ENCODE results near the gene CLDN22. TPM values are rescaled to one million over a fixed set of nuclear protein-coding genes. Genes with fewer than 3 reads are reported as not detected.

CLDN22 gene
- total RNA-seq, 1 experiment from 2014 or later = not detected

DNA sequence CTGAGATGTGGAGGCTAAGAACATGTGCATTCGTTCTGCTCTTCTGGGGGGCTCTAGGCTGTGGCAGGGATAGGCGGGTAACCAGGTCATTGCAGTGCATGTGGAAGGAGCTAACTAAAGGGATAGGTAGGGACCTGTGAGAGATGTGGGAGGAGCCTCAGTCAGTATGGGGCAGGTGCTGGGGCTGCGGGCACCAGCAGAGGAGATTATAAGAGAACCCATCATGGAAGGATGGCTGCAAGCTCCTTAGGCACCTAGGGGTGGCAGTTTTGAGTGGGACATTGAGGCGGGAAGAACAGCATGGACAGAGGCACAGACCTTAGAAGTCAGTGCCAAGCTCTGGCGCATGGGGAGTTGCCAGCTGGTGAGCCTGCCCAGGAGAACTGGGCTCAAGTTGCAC lies 7.2 kb downstream of the CLDN22 start:
- no peak overlapping the region for H3K9ac ChIP-seq (ENCODE audit: low read length)
- TF ChIP-seq YY1 (IDR thresholded peaks at IDR 0.05; ENCODE audit: extremely low read depth, insufficient replicate concordance, low read depth, low read length) (no peak), SIN3A (IDR thresholded peaks at IDR 0.05; ENCODE audit: low read depth) (no peak), POLR2AphosphoS5 (IDR thresholded peaks at IDR 0.05; ENCODE audit: low read depth, low read length) (no peak), MAX (IDR thresholded peaks at IDR 0.05) (no peak), TCF7L2 (IDR thresholded peaks at IDR 0.05; ENCODE audit: borderline replicate concordance, extremely low read depth, insufficient read depth, insufficient read length) (no peak), ELF1 (IDR thresholded peaks at IDR 0.05; ENCODE audit: borderline replicate concordance, low read depth) (no peak), SRF (IDR thresholded peaks at IDR 0.05; ENCODE audit: low read depth) (no peak), ZFX (IDR thresholded peaks at IDR 0.05) (no peak), RAD21 (IDR thresholded peaks at IDR 0.05; ENCODE audit: low read depth) (no peak), CBX3 (IDR thresholded peaks at IDR 0.05; ENCODE audit: low read depth) (no peak), EZH2phosphoT487 (IDR thresholded peaks at IDR 0.05; ENCODE audit: borderline replicate concordance) (no peak), EZH2 (IDR thresholded peaks at IDR 0.05) (no peak)
- BruUV-seq (replicated peaks) = no TSS peak
- H3K4me1 ChIP-seq (ENCODE audit: control insufficient read depth in 1 of 2, insufficient read depth in 2 of 2, low read length in 2 of 2) = no peaks in the 10 kb centered on the region
- H3K36me3 ChIP-seq (ENCODE audit: control insufficient read depth in 1 of 2, insufficient read depth in 2 of 2, low read length in 2 of 2) = 0 out of 4 replicates have a peak, but pooled peaks cover 0 to 4% of the 10 kb centered on the region in 2 experiments
- H3K79me2 ChIP-seq (ENCODE audit: insufficient read depth, low read length) = no peaks in the 10 kb centered on the region
- CTCF ChIA-PET = no interaction called here
- H3K27ac ChIP-seq (ENCODE audit: low read depth, low read length) = no peak overlapping the region
- no peak overlapping the region for H3K4me2 ChIP-seq (ENCODE audit: low read length)
- H3K27me3 ChIP-seq (ENCODE audit: insufficient read depth, low read length) = no peaks in the 10 kb centered on the region
- no peaks in the 10 kb centered on the region for H3K9me2 ChIP-seq (ENCODE audit: insufficient read depth)
- intact Hi-C loops (cut with micrococcal nuclease) = no loop called here
- no peak for DNase-seq (ENCODE audit: low read depth, low spot score)
- RAD21 ChIA-PET (ENCODE audit: low non-redundant PET in 1 of 2, low total read pairs in 2 of 2, uncharacterized antibody in 2 of 2, unreplicated experiment in 2 of 2) = no interaction called here
- H2AFZ ChIP-seq (ENCODE audit: low read depth, low read length, poor library complexity, severe bottlenecking) = no peak overlapping the region
- POLR2A ChIA-PET = no interaction called here
- no peak overlapping the region for H3K4me3 ChIP-seq (replicated peaks in 1 of 2; ENCODE audit: low read depth in 1 of 2, low read length in 2 of 2)
- H3K9me3 ChIP-seq (ENCODE audit: control insufficient read depth in 1 of 2, insufficient read depth in 1 of 2, low read depth in 1 of 2, low read length in 2 of 2) = no peaks in the 10 kb centered on the region
- ATAC-seq = no peak
- no peaks in the 10 kb centered on the region for H4K20me1 ChIP-seq (ENCODE audit: insufficient read depth)

DNA sequence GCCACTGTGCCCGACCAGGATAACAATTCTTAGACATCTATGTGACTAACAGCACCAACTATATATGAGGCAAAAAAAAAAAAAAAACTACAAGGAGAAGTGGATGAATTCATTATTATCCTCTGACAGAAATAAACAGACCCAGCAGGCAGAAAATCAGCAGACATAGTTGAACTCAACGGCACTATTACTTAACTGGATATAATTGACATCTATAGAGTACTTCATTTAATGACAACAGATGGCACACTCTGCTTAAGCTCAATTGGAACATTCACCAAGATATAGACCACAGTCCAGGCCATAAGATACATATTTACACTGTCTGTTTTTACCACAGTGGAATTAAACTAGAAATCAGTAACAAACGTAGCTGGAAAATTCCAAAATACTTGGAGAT lies 13.3 kb downstream of the CLDN22 start:
- POLR2A ChIA-PET = no interaction called here
- ATAC-seq (no peak), DNase-seq (ENCODE audit: low read depth, low spot score) (no peak)
- RAD21 ChIA-PET (ENCODE audit: low non-redundant PET in 1 of 2, low total read pairs in 2 of 2, uncharacterized antibody in 2 of 2, unreplicated experiment in 2 of 2) = no interaction called here
- H2AFZ ChIP-seq (ENCODE audit: low read depth, low read length, poor library complexity, severe bottlenecking) = no peak overlapping the region
- no peaks in the 10 kb centered on the region for H3K4me1 ChIP-seq (ENCODE audit: control insufficient read depth in 1 of 2, insufficient read depth in 2 of 2, low read length in 2 of 2)
- CTCF ChIA-PET = no interaction called here
- no TSS peak for BruUV-seq (replicated peaks)
- H3K4me3 ChIP-seq (replicated peaks in 1 of 2; ENCODE audit: low read depth in 1 of 2, low read length in 2 of 2) = no peak overlapping the region
- no peaks in the 10 kb centered on the region for H3K27me3 ChIP-seq (ENCODE audit: insufficient read depth, low read length)
- H3K27ac ChIP-seq (ENCODE audit: low read depth, low read length) = no peak overlapping the region
- H3K36me3 ChIP-seq (ENCODE audit: control insufficient read depth in 1 of 2, insufficient read depth in 2 of 2, low read length in 2 of 2) = peaks cover 0 to 4% of the 10 kb centered on the region in 2 experiments; a peak in 1 of 4 replicates
- no peak for TF ChIP-seq TCF7L2 (IDR thresholded peaks at IDR 0.05; ENCODE audit: borderline replicate concordance, extremely low read depth, insufficient read depth, insufficient read length)
- no peak overlapping the region for H3K4me2 ChIP-seq (ENCODE audit: low read length)
- H3K79me2 ChIP-seq (ENCODE audit: insufficient read depth, low read length) = no peaks in the 10 kb centered on the region
- no peaks in the 10 kb centered on the region for H3K9me3 ChIP-seq (ENCODE audit: control insufficient read depth in 1 of 2, insufficient read depth in 1 of 2, low read depth in 1 of 2, low read length in 2 of 2)
- intact Hi-C loops (cut with micrococcal nuclease) = no loop called here
- H3K9me2 ChIP-seq (ENCODE audit: insufficient read depth) = no peaks in the 10 kb centered on the region
- no peak overlapping the region for H3K9ac ChIP-seq (ENCODE audit: low read length)
- no peaks in the 10 kb centered on the region for H4K20me1 ChIP-seq (ENCODE audit: insufficient read depth)
